IMR-90 (cell line): Measurements from ENCODE around the gene XIAP. TPM values are rescaled to one million over a fixed set of nuclear protein-coding genes. Genes with fewer than 3 reads are reported as not detected.

Experiments
- ATAC-seq: fragments of 200-7000 bp; cut with Tn5 transposase; 2 replicates; pipeline ENCODE4 v1.9.1; 2020; ENCODE audit warnings: low read depth, mild to moderate bottlenecking, moderate library complexity
- BruUV-seq: library from RNA; stranded (reverse); fragments of 400-500 nt; replicated peaks from 2 replicates; lab custom pipeline; 2021; lab: Mats Ljungman, UMichigan
- CTCF ChIA-PET: fragments of 300-600 bp; formaldehyde crosslinking; extraction: SDS; loops from one replicate; lab custom pipeline; 2021; ENCODE audit warnings: antibody characterized with exemption; lab: Yijun Ruan, JAX
- POLR2A ChIA-PET: fragments of 300-600 bp; sonication (Branson Sonifier 250); formaldehyde crosslinking; loops from one replicate; lab custom pipeline; 2022; ENCODE audit warnings: antibody characterized with exemption; ENCODE audit not compliant: unreplicated experiment; lab: Charles Lee
- DNase-seq: peaks from one replicate; pipeline ENCODE4 v3.0.0; 2013
- H2AFZ ChIP-seq: replicated peaks from 2 replicates; pipeline ENCODE3; 2013; ENCODE audit warnings: low read length, mild to moderate bottlenecking; ENCODE audit not compliant: poor library complexity
- H2AK5ac ChIP-seq: 2 replicates; pipeline ENCODE4 v1.6.1; 2013; ENCODE audit warnings: low read depth, low read length, inconsistent platforms
- H2AK9ac ChIP-seq: replicated peaks from 2 replicates; pipeline ENCODE3; 2013; ENCODE audit warnings: mild to moderate bottlenecking, low read depth, low read length, moderate library complexity; ENCODE audit not compliant: poor library complexity
- H2BK120ac ChIP-seq: 2 replicates; pipeline ENCODE4 v1.6.1; 2013; ENCODE audit warnings: low read depth, low read length, inconsistent platforms
- H2BK15ac ChIP-seq: 3 replicates; pipeline ENCODE4 v1.6.1; 2013; ENCODE audit warnings: low read depth, low read length, inconsistent platforms
- H2BK20ac ChIP-seq: 2 replicates; pipeline ENCODE4 v1.6.1; 2013; ENCODE audit warnings: low read depth, mild to moderate bottlenecking, inconsistent platforms, low read length, moderate library complexity
- H2BK5ac ChIP-seq: 2 replicates; pipeline ENCODE4 v1.6.1; 2013; ENCODE audit warnings: mild to moderate bottlenecking, low read depth, low read length, inconsistent platforms; ENCODE audit not compliant: poor library complexity, severe bottlenecking
- H3K14ac ChIP-seq: replicated peaks from 2 replicates; pipeline ENCODE4 v1.6.1; 2013; ENCODE audit warnings: low read depth, low read length, inconsistent platforms
- H3K18ac ChIP-seq: 2 replicates; pipeline ENCODE4 v1.6.1; 2013; ENCODE audit warnings: low read depth, low read length, control low read depth
- H3K23ac ChIP-seq: 2 replicates; pipeline ENCODE4 v1.6.1; 2013; ENCODE audit warnings: low read depth, low read length, inconsistent platforms
- H3K27ac ChIP-seq: 2 replicates; pipeline ENCODE4 v1.5.1; 2013; ENCODE audit warnings: mild to moderate bottlenecking, control low read depth, low read length; ENCODE audit not compliant: insufficient read depth
- H3K27me3 ChIP-seq: 2 replicates; pipeline ENCODE4 v1.6.1; 2013; ENCODE audit warnings: low read length; ENCODE audit not compliant: control insufficient read depth, insufficient read depth
- H3K36me3 ChIP-seq: 2 replicates; pipeline ENCODE4 v1.6.1; 2013; ENCODE audit warnings: low read length, mixed read lengths; ENCODE audit not compliant: control insufficient read depth, insufficient read depth
- H3K4ac ChIP-seq: 2 replicates; pipeline ENCODE4 v1.6.1; 2013; ENCODE audit warnings: low read depth, low read length, inconsistent platforms
- H3K4me1 ChIP-seq: 2 replicates; pipeline ENCODE4 v1.6.1; 2013; ENCODE audit warnings: low read length, mixed read lengths; ENCODE audit not compliant: control insufficient read depth, insufficient read depth
- H3K4me2 ChIP-seq: 2 replicates; pipeline ENCODE4 v1.6.1; 2013; ENCODE audit warnings: low read depth, mild to moderate bottlenecking, control low read depth, low read length, moderate library complexity
- H3K4me3 ChIP-seq: 2 replicates; pipeline ENCODE4 v1.5.1; 2013; ENCODE audit warnings: low read depth, mild to moderate bottlenecking, control low read depth, low read length, moderate library complexity; ENCODE audit not compliant: insufficient read depth
- H3K56ac ChIP-seq: 2 replicates; pipeline ENCODE4 v1.6.1; 2013; ENCODE audit warnings: low read length, inconsistent platforms; ENCODE audit not compliant: insufficient read depth; ENCODE audit errors: extremely low read depth
- H3K79me1 ChIP-seq, 2 experiments: 2 replicates each; pipeline ENCODE4 v1.6.1; 2013; ENCODE audit warnings: low read length in 2 of 2, inconsistent platforms in 1 of 2, low read depth in 1 of 2
- H3K9ac ChIP-seq: 2 replicates; pipeline ENCODE4 v1.6.1; 2013; ENCODE audit warnings: low read depth, low read length, control low read depth
- H3K9me1 ChIP-seq: 2 replicates; pipeline ENCODE4 v1.6.1; 2013; ENCODE audit warnings: low read length, inconsistent platforms; ENCODE audit not compliant: insufficient read depth
- H3K9me3 ChIP-seq: 2 replicates; pipeline ENCODE4 v1.6.1; 2013; ENCODE audit warnings: low read length; ENCODE audit not compliant: control insufficient read depth, insufficient read depth
- H4K20me1 ChIP-seq: 2 replicates; pipeline ENCODE4 v1.6.1; 2013; ENCODE audit warnings: low read length, inconsistent platforms; ENCODE audit not compliant: insufficient read depth
- H4K5ac ChIP-seq: 2 replicates; pipeline ENCODE4 v1.6.1; 2013; ENCODE audit warnings: mild to moderate bottlenecking, low read depth, low read length, control low read depth
- H4K8ac ChIP-seq, 2 experiments: 2 replicates each; pipeline ENCODE4 v1.6.1; 2013; ENCODE audit warnings: low read depth in 2 of 2, low read length in 2 of 2, control low read depth in 1 of 2, inconsistent platforms in 1 of 2
- H4K91ac ChIP-seq: 2 replicates; pipeline ENCODE4 v1.6.1; 2013; ENCODE audit warnings: low read depth, low read length, inconsistent platforms; ENCODE audit not compliant: insufficient read depth
- BHLHE40 ChIP-seq: fragments of 150-350 bp; IDR thresholded peaks from 2 replicates; pipeline ENCODE4 v1.6.1; 2016; ENCODE audit warnings: mild to moderate bottlenecking, low read depth, low read length
- CEBPB ChIP-seq: IDR thresholded peaks from 2 replicates; pipeline ENCODE4 v1.6.1; 2012; ENCODE audit warnings: low read depth, low read length, improper control_type of control experiment
- CHD1 ChIP-seq: IDR thresholded peaks from 2 replicates; pipeline ENCODE4 v1.6.1; 2012; ENCODE audit warnings: low read depth, low read length, improper control_type of control experiment
- CTCF ChIP-seq: conservative IDR thresholded peaks from 2 replicates; pipeline ENCODE4 v1.5.1; 2012; ENCODE audit warnings: mild to moderate bottlenecking, low read depth, low read length, improper control_type of control experiment
- FOS ChIP-seq: fragments of 150-350 bp; IDR thresholded peaks from 2 replicates; pipeline ENCODE4 v1.6.1; 2016; ENCODE audit warnings: low read depth, low read length
- MAFK ChIP-seq: IDR thresholded peaks from 2 replicates; pipeline ENCODE4 v1.6.1; 2012; ENCODE audit warnings: low read depth, low read length, improper control_type of control experiment
- MAZ ChIP-seq: IDR thresholded peaks from 2 replicates; pipeline ENCODE4 v1.6.1; 2012; ENCODE audit warnings: low read depth, mild to moderate bottlenecking, low read length, improper control_type of control experiment, moderate library complexity, borderline replicate concordance
- MXI1 ChIP-seq: IDR thresholded peaks from 2 replicates; pipeline ENCODE4 v1.6.1; 2012; ENCODE audit warnings: low read depth, mild to moderate bottlenecking, low read length, moderate library complexity, borderline replicate concordance
- NFE2L2 ChIP-seq: fragments of 150-350 bp; IDR thresholded peaks from 2 replicates; pipeline ENCODE4 v1.6.1; 2016; ENCODE audit warnings: low read depth, mild to moderate bottlenecking, low read length
- POLR2A ChIP-seq: IDR thresholded peaks from 2 replicates; pipeline ENCODE4 v1.6.1; 2012; ENCODE audit warnings: mild to moderate bottlenecking, low read depth, low read length
- RAD21 ChIP-seq: IDR thresholded peaks from 2 replicates; pipeline ENCODE4 v1.6.1; 2012; ENCODE audit warnings: low read length, improper control_type of control experiment
- RCOR1 ChIP-seq: IDR thresholded peaks from 2 replicates; pipeline ENCODE4 v1.6.1; 2012; ENCODE audit warnings: mild to moderate bottlenecking, low read length, improper control_type of control experiment; ENCODE audit not compliant: insufficient replicate concordance
- RFX5 ChIP-seq: IDR thresholded peaks from 2 replicates; pipeline ENCODE4 v1.8.0; 2012; ENCODE audit warnings: low read depth, mild to moderate bottlenecking, low read length, moderate library complexity
- SMC3 ChIP-seq: fragments of 150-350 bp; IDR thresholded peaks from 2 replicates; pipeline ENCODE4 v1.6.1; 2016; ENCODE audit warnings: low read depth, mild to moderate bottlenecking, antibody characterized with exemption, low read length, moderate library complexity
- WGBS, 2 experiments: methylation state at CpG; one replicate each; pipeline versions ENCODE4 v1.1.5 to v1.1.7; 2013; ENCODE audit warnings: missing lambda C conversion rate in 2 of 2; ENCODE audit not compliant: insufficient read length in 1 of 2; ENCODE audit errors: extremely low coverage in 2 of 2; 5-methylcytosine and 5-hydroxymethylcytosine counted together
- dilution Hi-C: fragments of 300-500 bp; cut with HindIII; formaldehyde crosslinking; loops from one replicate; pipeline ENCODE4 v1.14.3; 2018; ENCODE audit warnings: low sequenced_read_pairs; ENCODE audit not compliant: unreplicated experiment
- in situ Hi-C: fragments of 300-500 bp; cut with MboI; formaldehyde crosslinking; loops from 3 replicates; pipeline ENCODE4 v1.14.3; 2019; ENCODE audit warnings: low sequenced_read_pairs, inconsistent platforms, mixed read lengths
- intact Hi-C: fragments of 100-400 bp; cut with micrococcal nuclease; formaldehyde crosslinking; loops from 2 replicates; pipeline ENCODE4 v1.10.0; 2022
- polyA plus RNA-seq, 3 experiments: library from polyadenylated mRNA; depleted of rRNA; stranded (reverse); fragments of >200 nt; gene quantifications; 2 replicates each; pipeline ENCODE4 v1.2.3, GENCODE V29; 2012; ENCODE audit warnings: low replicate concordance in 1 of 3
- total RNA-seq: library from RNA; depleted of rRNA; stranded (reverse); fragments of >200 nt; gene quantifications from 2 replicates; pipeline ENCODE4 v1.2.3, GENCODE V29; 2012
- TF ChIP-seq, protein P1 (sequence below): fragments of 150-350 bp; IDR thresholded peaks from 2 replicates; pipeline ENCODE4 v1.6.1; 2016; ENCODE audit warnings: low read depth, mild to moderate bottlenecking, low read length, moderate library complexity, borderline replicate concordance
- TF ChIP-seq, protein P2 (sequence below): fragments of 150-350 bp; IDR thresholded peaks from 2 replicates; pipeline ENCODE4 v1.6.1; 2017; ENCODE audit warnings: mild to moderate bottlenecking, antibody characterized with exemption, low read length, low read depth

XIAP gene
- total and polyA plus RNA-seq, 2 of the 4 experiments (the other 2 are of a cell fraction) = 8.1 to 17.4 TPM

DNA sequence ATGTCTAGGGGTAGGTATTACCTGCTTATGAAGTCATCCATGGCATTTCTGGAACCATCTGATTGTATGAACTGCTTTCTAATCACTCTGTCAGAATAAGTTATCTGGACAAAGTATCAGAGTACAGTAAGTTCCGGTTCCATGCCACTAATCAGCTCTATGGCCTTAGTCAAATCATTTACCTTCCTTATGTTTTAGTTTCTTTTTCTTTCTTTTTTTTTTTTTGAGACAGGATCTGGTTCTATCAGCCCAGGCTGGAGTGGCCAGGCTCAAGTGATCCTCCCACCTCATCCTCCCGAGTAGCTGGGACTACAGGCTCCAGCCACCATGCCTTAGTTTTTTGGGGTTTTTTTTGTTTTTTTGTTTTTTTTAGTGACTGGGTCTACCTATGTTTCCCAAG is 11.5 kb downstream of the XIAP start:
- in situ Hi-C loops (no loop called here), dilution Hi-C loops (no loop called here), intact Hi-C loops (no loop called here)
- Histone ChIP-seq H3K23ac (no peak overlapping the region), H3K56ac (no peak overlapping the region), H3K9me1 (no peaks in the 10 kb centered on the region; the same call in 1 of the 2 replicates), H4K91ac (no peak overlapping the region), H4K20me1 (peaks cover 24% of the 10 kb centered on the region), H3K9ac (no peak overlapping the region), H3K9me3 (no peaks in the 10 kb centered on the region), H3K4me3 (no peak overlapping the region), H2BK5ac (no peak overlapping the region), H3K27ac (no peak overlapping the region), H3K27me3 (no peaks in the 10 kb centered on the region), H3K79me1 (peaks cover 0 to 10% of the 10 kb centered on the region in 2 experiments; a peak in 1 of 4 replicates), H4K5ac (no peak overlapping the region), H3K36me3 (no peaks in the 10 kb centered on the region; the same call in 1 of the 2 replicates), H3K4me1 (no peaks in the 10 kb centered on the region), H4K8ac (no peak overlapping the region), H2AK5ac (no peak overlapping the region), H2AK9ac (no peak overlapping the region), H3K4ac (no peak overlapping the region), H2BK15ac (no peak overlapping the region), H3K4me2 (no peak overlapping the region), H3K18ac (no peak overlapping the region), H2BK120ac (no peak overlapping the region), H3K14ac (no peak overlapping the region), H2BK20ac (no peak overlapping the region), H2AFZ (no peak overlapping the region)
- ChIA-PET POLR2A (no interaction called here), CTCF (no interaction called here)
- WGBS, 2 experiments = no CpG with 5 or more reads among the region's 2 CpGs
- ATAC-seq = no peak
- no peak for DNase-seq
- no peak for TF ChIP-seq CTCF
- no peak for TF ChIP-seq MXI1
- no peak for TF ChIP-seq CHD1
- no peak for TF ChIP-seq FOS
- no peak for TF ChIP-seq CEBPB
- no peak for TF ChIP-seq RAD21
- no peak for TF ChIP-seq NFE2L2
- TF ChIP-seq RCOR1 = no peak
- TF ChIP-seq BHLHE40 = no peak
- no peak for TF ChIP-seq MAZ
- TF ChIP-seq MAFK = no peak
- TF ChIP-seq, protein P1, sequence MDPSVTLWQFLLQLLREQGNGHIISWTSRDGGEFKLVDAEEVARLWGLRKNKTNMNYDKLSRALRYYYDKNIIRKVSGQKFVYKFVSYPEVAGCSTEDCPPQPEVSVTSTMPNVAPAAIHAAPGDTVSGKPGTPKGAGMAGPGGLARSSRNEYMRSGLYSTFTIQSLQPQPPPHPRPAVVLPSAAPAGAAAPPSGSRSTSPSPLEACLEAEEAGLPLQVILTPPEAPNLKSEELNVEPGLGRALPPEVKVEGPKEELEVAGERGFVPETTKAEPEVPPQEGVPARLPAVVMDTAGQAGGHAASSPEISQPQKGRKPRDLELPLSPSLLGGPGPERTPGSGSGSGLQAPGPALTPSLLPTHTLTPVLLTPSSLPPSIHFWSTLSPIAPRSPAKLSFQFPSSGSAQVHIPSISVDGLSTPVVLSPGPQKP = no peak
- TF ChIP-seq SMC3 = no peak
- no peak for TF ChIP-seq POLR2A
- TF ChIP-seq, protein P2, sequence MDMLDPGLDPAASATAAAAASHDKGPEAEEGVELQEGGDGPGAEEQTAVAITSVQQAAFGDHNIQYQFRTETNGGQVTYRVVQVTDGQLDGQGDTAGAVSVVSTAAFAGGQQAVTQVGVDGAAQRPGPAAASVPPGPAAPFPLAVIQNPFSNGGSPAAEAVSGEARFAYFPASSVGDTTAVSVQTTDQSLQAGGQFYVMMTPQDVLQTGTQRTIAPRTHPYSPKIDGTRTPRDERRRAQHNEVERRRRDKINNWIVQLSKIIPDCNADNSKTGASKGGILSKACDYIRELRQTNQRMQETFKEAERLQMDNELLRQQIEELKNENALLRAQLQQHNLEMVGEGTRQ = no peak
- TF ChIP-seq RFX5 = no peak
- BruUV-seq = no TSS peak
